HEK293T (cell line): ENCODE data around the gene ADNP.
"Not testable (repeated sequence)": the region's sequence is repeated elsewhere in the genome, so short reads cannot be mapped to it uniquely, and the experiment has no call there.

Source experiments
- CTCF ChIA-PET: fragments of 350-600 bp; formaldehyde crosslinking; extraction: SDS; loops from one replicate; lab custom pipeline; 2021; ENCODE audit warnings: antibody characterized with exemption, inconsistent platforms; lab: Yijun Ruan, JAX
- POLR2A ChIA-PET: fragments of 350-600 bp; formaldehyde crosslinking; extraction: SDS; loops from one replicate; lab custom pipeline; 2020; ENCODE audit warnings: antibody characterized with exemption, inconsistent platforms; lab: Yijun Ruan, JAX
- DNase-seq: peaks from one replicate; pipeline ENCODE4 v3.0.0; 2012; ENCODE audit warnings: mixed read lengths; ENCODE audit errors: extremely low spot score
- ARNT ChIP-seq: fragments of 450-650 bp; IDR thresholded peaks from 2 replicates; pipeline ENCODE4 v1.6.1; 2017; ENCODE audit warnings: mild to moderate bottlenecking
- BHLHE40 ChIP-seq: fragments of 450-650 bp; IDR thresholded peaks from 2 replicates; pipeline ENCODE4 v1.6.1; 2016; ENCODE audit warnings: mild to moderate bottlenecking, moderate library complexity, borderline replicate concordance
- CTBP1 ChIP-seq: fragments of 450-650 bp; IDR thresholded peaks from 2 replicates; pipeline ENCODE4 v1.6.1; 2016; ENCODE audit warnings: borderline replicate concordance
- ELF4 ChIP-seq: fragments of 450-650 bp; IDR thresholded peaks from 2 replicates; pipeline ENCODE4 v1.6.1; 2017; ENCODE audit warnings: antibody characterized with exemption
- FOXA1 ChIP-seq: fragments of 450-650 bp; IDR thresholded peaks from 2 replicates; pipeline ENCODE4 v1.6.1; 2016; ENCODE audit warnings: mild to moderate bottlenecking
- FOXK2 ChIP-seq: fragments of 450-650 bp; IDR thresholded peaks from 2 replicates; pipeline ENCODE4 v1.6.1; 2016; ENCODE audit warnings: mild to moderate bottlenecking
- FOXM1 ChIP-seq: fragments of 450-650 bp; IDR thresholded peaks from 2 replicates; pipeline ENCODE4 v1.6.1; 2017; ENCODE audit warnings: mild to moderate bottlenecking, borderline replicate concordance
- HDGF ChIP-seq: fragments of 450-650 bp; IDR thresholded peaks from 2 replicates; pipeline ENCODE4 v1.6.1; 2017; ENCODE audit warnings: antibody characterized with exemption, borderline replicate concordance
- L3MBTL2 ChIP-seq: fragments of 450-650 bp; conservative IDR thresholded peaks from 2 replicates; pipeline ENCODE4 v1.6.1; 2016; ENCODE audit warnings: mild to moderate bottlenecking
- LEF1 ChIP-seq: fragments of 450-650 bp; IDR thresholded peaks from 2 replicates; pipeline ENCODE4 v1.6.1; 2017; ENCODE audit warnings: mild to moderate bottlenecking, borderline replicate concordance
- NFRKB ChIP-seq: fragments of 450-650 bp; IDR thresholded peaks from 2 replicates; pipeline ENCODE4 v1.6.1; 2016; ENCODE audit warnings: mild to moderate bottlenecking, moderate library complexity
- PKNOX1 ChIP-seq: fragments of 450-650 bp; IDR thresholded peaks from 2 replicates; pipeline ENCODE4 v1.6.1; 2016
- SP1 ChIP-seq: fragments of 450-650 bp; IDR thresholded peaks from 2 replicates; pipeline ENCODE4 v1.6.1; 2017
- SUZ12 ChIP-seq: fragments of 450-650 bp; IDR thresholded peaks from 2 replicates; pipeline ENCODE4 v1.6.1; 2016; ENCODE audit warnings: mild to moderate bottlenecking
- TARDBP ChIP-seq: fragments of 450-650 bp; IDR thresholded peaks from 2 replicates; pipeline ENCODE4 v1.6.1; 2016
- ZNF384 ChIP-seq: fragments of 450-650 bp; IDR thresholded peaks from 2 replicates; pipeline ENCODE4 v1.6.1; 2016

The ADNP gene

GRCh38 chr20:50887576-50887975 is 43.7 kb downstream of the ADNP start:
- TF ChIP-seq TARDBP: no peak
- TF ChIP-seq CTBP1: no peak
- ChIA-PET POLR2A (no interaction called here), CTCF (no interaction called here)
- DNase-seq: no peak

DNA sequence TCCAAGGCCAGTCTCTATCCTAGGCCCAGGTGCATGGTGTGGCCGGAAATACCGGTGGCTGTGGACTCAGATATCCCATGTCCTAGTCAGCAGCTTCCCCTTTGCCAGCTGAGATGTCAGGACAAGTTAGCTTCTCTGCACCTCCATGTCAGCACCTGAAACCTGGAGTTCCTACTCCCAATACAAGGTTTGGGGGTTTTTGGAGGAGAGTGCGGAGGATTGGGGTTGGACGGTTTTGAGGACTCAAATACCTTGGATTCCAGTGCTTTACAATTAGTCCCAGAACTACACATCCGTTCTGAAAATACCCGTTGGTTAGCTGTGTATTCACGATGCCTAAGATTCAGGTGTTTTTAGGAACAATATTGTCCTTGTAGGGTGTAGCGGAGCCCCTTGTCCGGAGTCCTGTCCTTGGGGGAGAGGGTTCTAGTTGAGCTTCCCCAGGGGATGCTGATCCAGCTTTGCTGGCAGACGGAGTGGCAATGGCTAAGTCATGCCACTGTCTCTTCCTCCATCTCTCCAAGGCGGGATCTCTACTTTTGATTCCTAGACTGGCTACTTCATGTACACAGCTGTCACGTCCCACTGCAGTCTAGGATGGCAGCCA is 45.0 kb downstream of the ADNP start:
- ChIA-PET POLR2A (interaction anchor here (0.6 kb wide), 1 partner anchor 14 kb away, joined by 3 read pairs; no protein-coding TSS in a partner anchor), CTCF (interaction anchor here (0.5 to 0.7 kb wide), 2 partner anchors 107 to 582 kb away, joined by 3 read pairs; no protein-coding TSS in a partner anchor)
- TF ChIP-seq FOXA1: no peak
- TF ChIP-seq BHLHE40: no peak
- TF ChIP-seq PKNOX1: no peak
- TF ChIP-seq CTBP1: no peak
- TF ChIP-seq FOXM1: no peak
- TF ChIP-seq SUZ12: no peak
- no peak for TF ChIP-seq ARNT
- no peak for TF ChIP-seq HDGF
- no peak for TF ChIP-seq TARDBP
- no peak for TF ChIP-seq ZNF384
- TF ChIP-seq L3MBTL2: no peak
- TF ChIP-seq ELF4: no peak
- TF ChIP-seq FOXK2: no peak
- TF ChIP-seq LEF1: no peak
- no peak for TF ChIP-seq SP1
- no peak for TF ChIP-seq NFRKB
- no peak for DNase-seq

DNA sequence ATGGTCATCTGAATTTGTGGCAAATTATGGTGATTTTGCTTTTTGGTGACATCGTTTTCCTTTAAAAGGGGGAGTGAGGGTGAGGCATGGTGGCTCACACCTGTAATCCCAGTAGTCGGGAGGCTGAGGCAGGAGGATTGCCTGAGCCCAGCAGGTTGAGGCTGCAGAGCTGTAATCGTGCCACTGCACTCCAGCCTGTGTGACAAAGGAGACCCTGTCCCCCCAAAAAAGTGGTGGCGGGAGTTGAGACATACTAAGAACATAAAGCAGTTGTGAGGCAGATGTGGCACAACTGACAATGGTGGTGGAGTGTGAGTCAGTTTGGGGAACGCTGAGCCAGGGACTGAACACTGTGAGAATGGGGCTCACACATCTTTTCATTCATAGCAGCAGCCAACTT is 45.5 kb downstream of the ADNP start:
- ChIA-PET POLR2A (no interaction called here), CTCF (interaction anchor here (0.7 kb wide), 1 partner anchor 581 kb away, joined by 3 read pairs; no protein-coding TSS in a partner anchor)
- no peak for TF ChIP-seq HDGF
- no peak for DNase-seq

GRCh38 chr20:50885068-50885467 is 46.2 kb downstream of the ADNP start:
- DNase-seq: no peak
- TF ChIP-seq ARNT (no peak), ELF4 (no peak), BHLHE40 (no peak), PKNOX1 (no peak), TARDBP (no peak), NFRKB (no peak), LEF1 (no peak), SUZ12 (no peak)
- ChIA-PET CTCF (no interaction called here), POLR2A (no interaction called here)

- no peak for DNase-seq
- TF ChIP-seq FOXM1: no peak
- no peak for TF ChIP-seq HDGF
- no peak for TF ChIP-seq L3MBTL2
- no peak for TF ChIP-seq ARNT
- no peak for TF ChIP-seq TARDBP
- TF ChIP-seq NFRKB: no peak
- POLR2A ChIA-PET: no interaction called here
- CTCF ChIA-PET: no interaction called here
These were observed 47.4 kb downstream of the ADNP start for GRCh38 chr20:50883856-50884255.

GRCh38 chr20:50881759-50882424 is 49.3 kb downstream of the ADNP start:
- POLR2A ChIA-PET, CTCF ChIA-PET, DNase-seq: not testable (repeated sequence)

DNA sequence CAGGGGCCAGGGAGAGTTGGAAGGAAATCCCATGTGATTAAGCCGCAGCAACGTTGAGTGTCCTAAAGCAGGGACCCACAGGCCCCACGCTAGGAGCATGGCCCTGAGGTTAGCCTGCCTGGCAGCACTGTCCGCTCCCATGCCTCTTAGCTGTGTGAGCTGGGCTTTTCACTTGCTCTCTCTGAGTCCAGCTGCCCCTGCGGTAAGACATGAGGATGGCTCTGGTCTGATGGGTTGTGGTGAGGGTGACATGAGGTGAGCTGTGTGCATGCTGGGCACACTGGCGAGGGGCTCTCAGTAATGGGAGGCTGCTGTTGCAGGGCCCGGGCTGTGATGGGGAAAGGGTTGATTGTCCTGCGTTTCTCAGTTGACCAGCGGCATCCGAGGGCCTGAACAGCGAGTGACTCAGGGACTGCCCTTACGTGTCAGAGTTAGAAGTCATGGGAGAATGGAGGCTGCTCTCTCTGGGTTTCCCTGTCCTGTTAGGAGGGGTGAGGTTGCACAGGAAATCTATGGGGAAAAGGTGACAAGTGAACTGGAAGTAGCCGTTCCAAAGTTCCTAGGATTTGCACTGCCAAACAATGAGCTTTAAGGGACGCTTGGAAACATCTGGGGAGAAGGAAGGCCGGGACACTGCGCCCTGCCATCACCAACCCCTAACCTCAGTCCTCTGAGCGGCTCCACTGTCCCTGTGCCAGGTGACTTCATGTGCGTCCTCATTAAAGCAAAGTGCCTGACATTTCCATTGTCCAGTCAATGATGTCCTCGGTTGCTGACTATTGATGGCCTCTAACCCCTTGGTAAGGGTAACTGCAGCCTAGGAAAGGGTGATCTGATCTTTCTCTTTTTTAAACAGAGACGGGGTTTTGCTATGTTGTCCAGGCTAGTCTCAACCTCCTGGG is 51.3 kb downstream of the ADNP start:
- ChIA-PET POLR2A (no interaction called here), CTCF (no interaction called here)
- no peak for DNase-seq
- no peak for TF ChIP-seq BHLHE40
- TF ChIP-seq ELF4: no peak
- TF ChIP-seq FOXA1: no peak
- no peak for TF ChIP-seq TARDBP
- TF ChIP-seq SUZ12: no peak
- no peak for TF ChIP-seq NFRKB
- no peak for TF ChIP-seq HDGF
- no peak for TF ChIP-seq FOXM1
- TF ChIP-seq CTBP1: no peak
- no peak for TF ChIP-seq SP1
- no peak for TF ChIP-seq PKNOX1
- no peak for TF ChIP-seq ARNT
- no peak for TF ChIP-seq ZNF384
- no peak for TF ChIP-seq L3MBTL2
- no peak for TF ChIP-seq LEF1
- TF ChIP-seq FOXK2: no peak
